HuH-7 (cell line): ENCODE results near the gene EPN1.
"Not testable (repeated sequence)": the region's sequence is repeated elsewhere in the genome, so short reads cannot be mapped to it uniquely, and the experiment has no call there.

Experiments used
- DNase-seq: peaks from one replicate; pipeline ENCODE4 v3.0.0; 2011; ENCODE audit warnings: low spot score

Gene EPN1

DNA sequence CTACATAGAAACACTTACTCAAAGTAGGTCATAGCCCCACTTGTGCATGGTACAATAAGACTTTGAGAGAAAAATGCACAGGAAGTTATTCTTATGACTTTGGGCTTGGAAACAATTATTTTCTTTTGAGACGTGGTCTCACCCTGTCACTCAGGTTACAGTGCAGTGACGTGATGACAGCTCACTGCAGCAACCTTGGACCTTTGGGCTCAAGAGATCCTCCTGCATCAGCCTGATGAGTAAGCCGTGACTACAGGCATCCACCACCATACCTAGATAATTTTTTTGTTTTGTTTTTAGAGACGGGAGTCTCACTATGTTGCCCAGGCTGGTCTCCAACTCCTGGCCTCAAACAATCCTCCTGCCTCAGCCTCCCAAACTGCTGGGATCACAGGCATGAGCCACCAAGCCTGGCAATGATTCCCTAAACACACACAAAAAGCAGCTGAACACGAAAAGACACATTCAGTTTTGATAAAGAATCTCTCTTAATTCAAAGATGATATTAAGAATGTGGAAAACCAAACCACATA is 45.3 kb downstream of the EPN1 start:
- no peak for DNase-seq

GRCh38 chr19:55720801-55721200 is 45.8 kb downstream of the EPN1 start:
- no peak for DNase-seq

DNA sequence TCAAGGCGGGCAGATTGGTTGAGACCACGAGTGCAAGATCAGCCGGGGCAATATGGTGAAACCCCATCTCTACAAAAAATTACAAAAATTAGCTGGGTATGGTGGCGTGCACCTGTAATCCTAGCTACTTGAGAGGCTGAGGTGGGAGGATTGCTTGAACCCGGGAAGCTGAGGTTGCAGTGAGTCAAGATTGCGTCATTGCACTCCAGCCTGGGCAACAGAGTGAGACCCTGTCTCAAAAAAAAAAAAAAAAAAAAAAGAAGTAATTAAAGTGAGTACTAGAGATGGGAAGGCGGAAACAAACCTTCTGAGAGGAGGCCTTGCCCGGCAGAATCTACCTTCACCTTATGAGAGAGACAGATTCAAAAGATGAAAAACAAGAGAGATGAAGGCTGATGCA is 48.5 kb downstream of the EPN1 start:
- DNase-seq = no peak

GRCh38 chr19:55730378-55730777 is 55.4 kb downstream of the EPN1 start:
- not testable (repeated sequence) for DNase-seq

GRCh38 chr19:55738302-55738701 is 63.3 kb downstream of the EPN1 start, which contains the start of gene NLRP9:
NLRP9 (minus strand) TSS chr19:55738402; CDS start chr19:55738374, 28 bp downstream.
- no peak for DNase-seq

- no peak for DNase-seq
Observed at GRCh38 chr19:55750715-55751114, 75.7 kb downstream of the EPN1 start.

DNA sequence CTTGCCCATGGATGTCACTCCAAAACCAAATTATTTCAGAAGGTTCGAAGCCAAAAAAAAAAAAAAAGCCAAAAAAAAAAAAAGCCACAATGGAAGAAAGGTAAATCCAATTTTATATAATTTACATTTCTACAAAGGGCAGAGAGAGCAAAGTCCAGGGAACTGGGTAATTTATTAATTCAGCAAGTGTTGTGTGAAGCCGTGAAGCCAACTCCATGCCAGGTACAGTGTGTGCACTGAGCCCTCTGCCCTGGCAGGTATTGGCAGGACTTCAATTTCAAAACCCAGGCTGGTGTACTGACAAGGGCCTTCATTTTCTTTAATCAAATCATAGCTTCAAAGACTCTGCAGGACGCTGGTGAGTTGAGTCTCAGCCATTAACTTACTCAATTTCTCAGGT is 78.4 kb downstream of the EPN1 start:
- no peak for DNase-seq

DNA sequence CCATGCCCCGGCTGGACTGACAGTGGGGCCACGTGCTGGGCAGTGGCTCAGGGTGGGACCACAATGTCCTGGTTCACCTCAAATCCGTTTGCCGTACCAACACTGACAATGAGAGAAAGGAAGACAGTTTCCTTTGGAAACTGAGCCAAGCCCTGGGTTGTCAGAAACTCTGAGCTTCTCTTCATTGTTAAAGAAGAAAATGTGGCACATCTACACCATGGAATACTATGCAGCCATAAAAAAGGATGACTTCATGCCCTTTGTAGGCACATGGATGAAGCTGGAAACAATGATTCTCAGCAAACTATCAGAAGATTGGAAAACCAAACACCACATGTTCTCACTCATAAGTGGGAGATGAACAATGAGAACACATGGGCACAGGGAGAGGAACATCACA is 81.8 kb downstream of the EPN1 start:
- DNase-seq = not testable (repeated sequence)

DNA sequence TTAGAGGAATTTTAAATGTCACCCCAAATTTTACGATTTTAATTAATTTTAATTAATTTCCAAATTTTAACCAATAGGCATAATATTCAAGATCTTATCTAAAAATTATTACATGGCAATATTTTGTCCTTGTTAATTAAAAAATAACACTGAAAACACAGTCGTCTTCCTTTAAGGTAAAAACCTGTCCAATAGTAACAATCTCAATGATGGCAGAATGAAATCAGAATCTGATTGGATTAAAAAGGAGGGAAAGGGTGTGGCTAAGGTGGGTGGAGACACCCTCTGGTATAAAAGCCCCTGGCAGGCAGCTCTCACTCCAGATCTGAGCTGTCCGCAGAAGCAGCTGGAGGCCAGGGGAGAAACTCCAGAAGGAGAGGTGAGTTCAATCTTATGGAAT is 83.8 kb downstream of the EPN1 start, which contains the start of gene RFPL4A:
TSS of gene RFPL4A (plus strand) at position 301 of the 400 bp plus-strand sequence. CDS start 2,704 bp downstream, outside the sequence.
- DNase-seq = not testable (repeated sequence)
